Ishikawa (cell line): ENCODE data around the gene NANOS1.

Experiments
- CEBPB ChIP-seq: IDR thresholded peaks from 2 replicates; pipeline ENCODE4 v1.6.1; 2012
- CREB1 ChIP-seq: IDR thresholded peaks from 2 replicates; pipeline ENCODE4 v1.6.1; 2012; ENCODE audit warnings: low read depth
- EGR1 ChIP-seq: IDR thresholded peaks from 2 replicates; pipeline ENCODE4 v1.6.1; 2012
- EP300 ChIP-seq: IDR thresholded peaks from 2 replicates; pipeline ENCODE4 v1.6.1; 2012; ENCODE audit warnings: borderline replicate concordance
- FOXM1 ChIP-seq: IDR thresholded peaks from 2 replicates; pipeline ENCODE4 v1.6.1; 2012; ENCODE audit warnings: low read depth, borderline replicate concordance
- MAX ChIP-seq: IDR thresholded peaks from 2 replicates; pipeline ENCODE4 v1.6.1; 2012
- NFIC ChIP-seq: IDR thresholded peaks from 2 replicates; pipeline ENCODE4 v1.6.1; 2012
- RAD21 ChIP-seq: IDR thresholded peaks from 2 replicates; pipeline ENCODE4 v1.6.1; 2012; ENCODE audit warnings: low read depth
- TAF1 ChIP-seq: IDR thresholded peaks from 2 replicates; pipeline ENCODE4 v1.6.1; 2012; ENCODE audit warnings: low read depth, mild to moderate bottlenecking
- TCF12 ChIP-seq: IDR thresholded peaks from 2 replicates; pipeline ENCODE4 v1.6.1; 2012; ENCODE audit warnings: low read depth
- TEAD4 ChIP-seq: IDR thresholded peaks from 2 replicates; pipeline ENCODE4 v1.6.1; 2012
- USF1 ChIP-seq: IDR thresholded peaks from 2 replicates; pipeline ENCODE4 v1.6.1; 2012
- YY1 ChIP-seq: IDR thresholded peaks from 2 replicates; pipeline ENCODE4 v1.6.1; 2012; ENCODE audit warnings: low read depth
- ZBTB7A ChIP-seq: IDR thresholded peaks from 2 replicates; pipeline ENCODE4 v1.6.1; 2012; ENCODE audit warnings: low read depth
- TF ChIP-seq, protein P1 (sequence below): IDR thresholded peaks from 2 replicates; pipeline ENCODE4 v1.6.1; 2012; ENCODE audit warnings: low read depth, mild to moderate bottlenecking

Gene NANOS1

DNA sequence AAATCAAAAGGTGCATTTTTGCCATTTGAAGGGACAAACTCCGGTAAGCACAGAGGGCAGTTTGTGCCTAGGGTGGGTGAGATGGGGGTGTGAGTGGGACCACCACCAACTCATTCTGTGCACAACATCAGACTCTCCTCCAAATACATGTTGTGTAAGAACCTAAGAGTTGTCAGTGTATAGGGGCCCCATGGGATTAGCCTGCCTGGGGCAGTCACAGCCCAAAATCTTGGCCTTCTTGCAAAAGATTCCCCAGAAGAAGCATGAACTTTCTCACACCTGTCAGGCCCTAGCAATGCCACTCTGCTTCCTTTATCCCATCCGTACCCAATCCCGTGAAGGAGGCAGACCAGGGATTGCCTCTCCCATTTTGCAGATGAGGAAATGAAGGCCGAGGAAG lies 47.1 kb upstream of the NANOS1 start:
- no peak for TF ChIP-seq EGR1
- TF ChIP-seq RAD21 = no peak
- TF ChIP-seq NFIC = no peak
- TF ChIP-seq, protein P1, sequence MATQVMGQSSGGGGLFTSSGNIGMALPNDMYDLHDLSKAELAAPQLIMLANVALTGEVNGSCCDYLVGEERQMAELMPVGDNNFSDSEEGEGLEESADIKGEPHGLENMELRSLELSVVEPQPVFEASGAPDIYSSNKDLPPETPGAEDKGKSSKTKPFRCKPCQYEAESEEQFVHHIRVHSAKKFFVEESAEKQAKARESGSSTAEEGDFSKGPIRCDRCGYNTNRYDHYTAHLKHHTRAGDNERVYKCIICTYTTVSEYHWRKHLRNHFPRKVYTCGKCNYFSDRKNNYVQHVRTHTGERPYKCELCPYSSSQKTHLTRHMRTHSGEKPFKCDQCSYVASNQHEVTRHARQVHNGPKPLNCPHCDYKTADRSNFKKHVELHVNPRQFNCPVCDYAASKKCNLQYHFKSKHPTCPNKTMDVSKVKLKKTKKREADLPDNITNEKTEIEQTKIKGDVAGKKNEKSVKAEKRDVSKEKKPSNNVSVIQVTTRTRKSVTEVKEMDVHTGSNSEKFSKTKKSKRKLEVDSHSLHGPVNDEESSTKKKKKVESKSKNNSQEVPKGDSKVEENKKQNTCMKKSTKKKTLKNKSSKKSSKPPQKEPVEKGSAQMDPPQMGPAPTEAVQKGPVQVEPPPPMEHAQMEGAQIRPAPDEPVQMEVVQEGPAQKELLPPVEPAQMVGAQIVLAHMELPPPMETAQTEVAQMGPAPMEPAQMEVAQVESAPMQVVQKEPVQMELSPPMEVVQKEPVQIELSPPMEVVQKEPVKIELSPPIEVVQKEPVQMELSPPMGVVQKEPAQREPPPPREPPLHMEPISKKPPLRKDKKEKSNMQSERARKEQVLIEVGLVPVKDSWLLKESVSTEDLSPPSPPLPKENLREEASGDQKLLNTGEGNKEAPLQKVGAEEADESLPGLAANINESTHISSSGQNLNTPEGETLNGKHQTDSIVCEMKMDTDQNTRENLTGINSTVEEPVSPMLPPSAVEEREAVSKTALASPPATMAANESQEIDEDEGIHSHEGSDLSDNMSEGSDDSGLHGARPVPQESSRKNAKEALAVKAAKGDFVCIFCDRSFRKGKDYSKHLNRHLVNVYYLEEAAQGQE = no peak
- no peak for TF ChIP-seq EP300
- no peak for TF ChIP-seq TAF1
- no peak; the same call in 1 of the 2 replicates for TF ChIP-seq MAX
- TF ChIP-seq USF1 = no peak
- TF ChIP-seq FOXM1 = no peak
- no peak for TF ChIP-seq CEBPB
- TF ChIP-seq TEAD4 = no peak
- no peak for TF ChIP-seq TCF12
- TF ChIP-seq CREB1 = no peak

- TF ChIP-seq NFIC (peak; percentile 24; the same call in 1 of the 2 replicates), TEAD4 (no peak), MAX (no peak)
Observed at GRCh38 chr10:118983263-118983662, 46.3 kb upstream of the NANOS1 start.

DNA sequence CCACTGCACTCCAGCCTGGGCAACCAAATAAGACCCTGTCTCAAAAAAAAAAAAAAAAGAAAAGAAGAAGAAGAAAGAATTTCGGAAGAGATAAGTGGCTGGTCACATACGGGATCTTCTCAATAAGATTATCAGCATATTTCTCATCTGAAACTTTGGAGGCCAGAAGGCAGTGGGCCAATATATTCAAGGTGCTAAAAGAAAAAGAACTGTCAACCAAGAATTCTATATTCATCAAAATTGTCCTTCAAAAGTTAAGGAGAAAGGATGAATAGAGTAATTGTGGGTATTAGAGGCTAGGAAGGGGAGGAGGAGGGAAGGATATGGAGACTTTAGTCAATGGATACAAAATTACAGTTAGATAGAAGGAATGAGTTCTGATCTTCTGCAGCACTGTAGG lies 43.9 kb upstream of the NANOS1 start:
- no peak for TF ChIP-seq EP300
- TF ChIP-seq TCF12 = no peak
- no peak for TF ChIP-seq CREB1
- no peak for TF ChIP-seq RAD21
- no peak for TF ChIP-seq TAF1
- no peak for TF ChIP-seq MAX
- no peak for TF ChIP-seq EGR1
- no peak for TF ChIP-seq USF1
- TF ChIP-seq, protein P1 = no peak
- no peak for TF ChIP-seq TEAD4
- no peak for TF ChIP-seq NFIC
- TF ChIP-seq YY1 = no peak
- TF ChIP-seq CEBPB = no peak
- TF ChIP-seq FOXM1 = no peak
- no peak for TF ChIP-seq ZBTB7A

DNA sequence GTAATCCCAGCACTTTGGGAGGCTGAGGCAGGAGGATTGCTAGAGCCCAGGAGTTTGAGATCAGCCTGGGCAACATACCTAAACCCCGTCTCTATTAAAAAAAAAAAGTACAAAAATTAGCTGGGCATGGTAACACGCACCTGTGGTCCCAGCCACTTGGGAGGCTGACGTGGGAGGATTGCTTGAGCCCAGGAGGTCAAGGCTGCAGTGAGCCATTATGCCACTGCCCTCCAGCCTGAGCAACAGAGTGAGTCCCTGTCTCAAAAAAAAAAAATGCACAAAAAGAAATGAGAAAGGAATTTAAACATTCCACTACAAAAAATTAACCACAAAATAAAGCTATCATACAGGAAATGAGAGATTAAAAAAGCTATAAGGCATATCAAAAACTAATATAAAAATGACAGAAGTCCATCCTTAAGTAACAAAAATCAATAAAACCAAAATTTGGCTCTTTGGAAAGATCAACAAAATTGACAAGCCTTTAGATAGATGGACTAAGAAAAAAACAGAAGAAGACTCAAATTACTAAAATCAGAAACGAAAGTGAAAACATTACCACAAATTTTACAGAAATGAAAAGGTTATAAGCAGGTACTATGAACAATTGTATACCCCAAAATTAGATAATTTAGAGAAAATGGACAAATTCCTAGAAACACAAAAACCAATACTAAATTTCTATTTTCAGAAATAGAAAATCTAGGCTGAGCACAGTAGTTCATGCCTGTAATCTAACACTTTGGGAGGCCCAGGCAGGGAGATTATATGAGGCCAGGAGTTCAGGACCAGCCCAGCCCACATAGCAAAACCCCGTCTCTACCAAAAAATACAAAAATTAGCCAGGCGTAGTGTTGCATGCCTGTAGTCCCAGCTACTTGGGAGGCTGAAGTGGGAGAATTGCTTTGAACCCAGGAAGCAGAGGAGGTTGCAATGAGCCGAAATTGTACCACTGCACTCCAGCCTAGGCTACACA lies 42.4 kb upstream of the NANOS1 start:
- TF ChIP-seq TCF12 (no peak), CREB1 (no peak), EP300 (no peak), EGR1 (no peak), CEBPB (no peak), FOXM1 (no peak), NFIC (no peak), RAD21 (no peak), TEAD4 (no peak), MAX (no peak)
- TF ChIP-seq, protein P1 = no peak
